ENCODE data around the gene ADA.

Gene ADA

DNA sequence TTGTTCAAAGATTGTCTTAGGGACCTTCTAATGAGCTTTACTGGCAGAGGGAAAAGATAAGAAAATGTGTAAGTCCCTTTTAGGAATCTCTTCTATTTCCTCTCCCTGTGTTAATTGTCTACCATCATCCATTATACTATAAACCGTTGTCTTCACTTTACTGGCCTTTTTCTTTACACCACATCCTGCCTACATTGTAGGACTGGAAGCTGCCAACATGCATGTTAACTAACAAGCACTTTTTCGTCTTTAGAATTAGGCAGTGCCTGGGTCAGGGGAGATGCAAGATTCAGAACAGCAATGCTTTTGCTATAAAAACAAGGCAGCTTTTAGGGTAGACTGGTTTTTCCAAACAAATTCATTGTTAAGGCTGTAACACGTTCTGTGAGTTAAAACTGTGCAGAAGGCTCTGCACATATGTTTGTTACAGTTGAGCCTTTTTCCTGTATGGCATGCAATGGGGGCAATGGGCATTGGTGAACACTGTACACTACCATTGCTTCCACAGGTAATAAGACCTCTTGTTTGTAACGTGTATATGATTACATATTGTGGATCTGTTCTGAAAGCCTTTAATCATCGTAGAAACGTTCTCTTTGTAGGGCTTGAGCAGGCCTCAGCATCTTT is 80.0 kb downstream of the ADA start:
- H3K36me3 Mint-ChIP-seq (ENCODE audit: insufficient read depth) = no peaks in the 10 kb centered on the region
- H3K9me3 Mint-ChIP-seq = no peaks in the 10 kb centered on the region
- H3K27ac Mint-ChIP-seq (ENCODE audit: low read depth) = no peak overlapping the region
- ATAC-seq (replicated peaks; ENCODE audit: extremely low read depth, poor library complexity, severe bottlenecking) (no peak), DNase-seq (ENCODE audit: low spot score in 2 of 2) (no peak)
- no peak overlapping the region for H3K4me3 Mint-ChIP-seq
- H3K27me3 Mint-ChIP-seq = no peaks in the 10 kb centered on the region
- peaks cover 6% of the 10 kb centered on the region for H3K4me1 Mint-ChIP-seq

DNA sequence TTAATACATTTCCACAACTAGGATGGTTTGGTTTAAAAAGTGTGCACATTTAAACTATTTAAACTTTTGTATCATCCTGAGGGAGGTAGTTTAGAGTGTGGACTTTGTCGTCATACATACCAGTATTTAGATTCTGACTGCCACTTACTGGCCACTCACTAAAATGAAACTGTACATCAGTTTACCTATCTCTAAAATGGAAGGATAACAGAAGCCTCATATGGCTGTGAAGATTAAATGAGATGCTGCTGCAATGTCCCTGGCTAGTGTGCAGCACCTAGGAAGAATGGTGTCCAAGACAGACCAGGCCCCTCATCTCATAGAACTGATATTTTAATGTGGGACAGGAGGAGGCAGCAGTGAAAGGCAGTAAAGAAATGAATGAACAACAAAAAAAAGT is 81.1 kb downstream of the ADA start:
- no peak overlapping the region for H3K27ac Mint-ChIP-seq (ENCODE audit: low read depth)
- H3K36me3 Mint-ChIP-seq (ENCODE audit: insufficient read depth) = no peaks in the 10 kb centered on the region
- H3K4me1 Mint-ChIP-seq = no peaks in the 10 kb centered on the region
- DNase-seq (ENCODE audit: low spot score in 2 of 2) = no peak
- no peaks in the 10 kb centered on the region for H3K9me3 Mint-ChIP-seq
- no peak overlapping the region for H3K4me3 Mint-ChIP-seq
- H3K27me3 Mint-ChIP-seq = no peaks in the 10 kb centered on the region
- no peak for ATAC-seq (replicated peaks; ENCODE audit: extremely low read depth, poor library complexity, severe bottlenecking)

Data from central memory CD8-positive, alpha-beta T cell (primary cell).